H9 (cell line): ENCODE data around the gene IL17F. TPM values are rescaled to one million over a fixed set of nuclear protein-coding genes. Genes with fewer than 3 reads are reported as not detected.

Source experiments
- DNase-seq: peaks from one replicate; pipeline ENCODE4 v3.0.0-alpha.2; 2017
- H2AFZ ChIP-seq: one replicate; pipeline ENCODE4 v1.6.1; 2013; ENCODE audit warnings: mild to moderate bottlenecking, low read length, control low read depth, moderate library complexity
- H2AK5ac ChIP-seq: 2 replicates; pipeline ENCODE4 v1.6.1; 2013; ENCODE audit warnings: low read length, control low read depth, mixed read lengths; ENCODE audit not compliant: insufficient read length
- H2BK120ac ChIP-seq: one replicate; pipeline ENCODE4 v1.6.1; 2013; ENCODE audit warnings: low read depth, mild to moderate bottlenecking, low read length, control low read depth, inconsistent platforms; ENCODE audit not compliant: poor library complexity, severe bottlenecking
- H2BK12ac ChIP-seq: 2 replicates; pipeline ENCODE4 v1.6.1; 2013; ENCODE audit warnings: low read length, control low read depth, mixed read lengths, low read depth; ENCODE audit not compliant: insufficient read length
- H2BK15ac ChIP-seq: 2 replicates; pipeline ENCODE4 v1.6.1; 2013; ENCODE audit warnings: low read depth, low read length, control low read depth
- H2BK20ac ChIP-seq: one replicate; pipeline ENCODE4 v1.6.1; 2013; ENCODE audit warnings: low read depth, mild to moderate bottlenecking, low read length, control low read depth, inconsistent platforms; ENCODE audit not compliant: poor library complexity, severe bottlenecking
- H2BK5ac ChIP-seq: 2 replicates; pipeline ENCODE4 v1.6.1; 2013; ENCODE audit warnings: low read length, control low read depth, mixed read lengths; ENCODE audit not compliant: insufficient read length
- H3K14ac ChIP-seq: 2 replicates; pipeline ENCODE4 v1.6.1; 2013; ENCODE audit warnings: low read length, control low read depth; ENCODE audit not compliant: insufficient read depth
- H3K18ac ChIP-seq: 2 replicates; pipeline ENCODE4 v1.6.1; 2013; ENCODE audit warnings: low read depth, mild to moderate bottlenecking, mixed read lengths, low read length, control low read depth; ENCODE audit not compliant: insufficient read length
- H3K23ac ChIP-seq: 2 replicates; pipeline ENCODE4 v1.6.1; 2013; ENCODE audit warnings: low read length, control low read depth, mixed read lengths, low read depth; ENCODE audit not compliant: insufficient read length
- H3K23me2 ChIP-seq: 2 replicates; pipeline ENCODE4 v1.6.1; 2013; ENCODE audit warnings: low read depth, mild to moderate bottlenecking, mixed read lengths, low read length, control low read depth; ENCODE audit not compliant: insufficient read length, poor library complexity, severe bottlenecking
- H3K27ac ChIP-seq: 2 replicates; pipeline ENCODE4 v1.5.1; 2013; ENCODE audit warnings: low read length, control low read depth, mixed read lengths, low read depth; ENCODE audit not compliant: insufficient read length
- H3K27me3 ChIP-seq: 2 replicates; pipeline ENCODE4 v1.6.1; 2013; ENCODE audit warnings: low read length, control low read depth, inconsistent platforms; ENCODE audit not compliant: insufficient read depth
- H3K4ac ChIP-seq: 2 replicates; pipeline ENCODE4 v1.6.1; 2013; ENCODE audit warnings: low read depth, mild to moderate bottlenecking, control low read depth, inconsistent platforms, low read length, moderate library complexity
- H3K4me1 ChIP-seq: 2 replicates; pipeline ENCODE4 v1.6.1; 2013; ENCODE audit warnings: low read length, control low read depth, inconsistent platforms; ENCODE audit not compliant: insufficient read depth
- H3K4me2 ChIP-seq: 2 replicates; pipeline ENCODE4 v1.6.1; 2013; ENCODE audit warnings: low read length, control low read depth, mixed read lengths; ENCODE audit not compliant: insufficient read length, insufficient read depth
- H3K56ac ChIP-seq: 2 replicates; pipeline ENCODE4 v1.6.1; 2013; ENCODE audit warnings: low read depth, mild to moderate bottlenecking, mixed read lengths, low read length, control low read depth; ENCODE audit not compliant: insufficient read length
- H3K79me1 ChIP-seq: 2 replicates; pipeline ENCODE4 v1.6.1; 2013; ENCODE audit warnings: low read depth, mild to moderate bottlenecking, moderate library complexity, low read length, control low read depth, inconsistent platforms; ENCODE audit not compliant: insufficient read depth, poor library complexity, severe bottlenecking
- H3K79me2 ChIP-seq: 2 replicates; pipeline ENCODE4 v1.6.1; 2013; ENCODE audit warnings: low read length, control low read depth, inconsistent platforms; ENCODE audit not compliant: insufficient read depth
- H3K9ac ChIP-seq: 2 replicates; pipeline ENCODE4 v1.6.1; 2013; ENCODE audit warnings: low read length, control low read depth, mixed read lengths; ENCODE audit not compliant: insufficient read length; ENCODE audit errors: extremely low read depth
- H3K9me3 ChIP-seq: one replicate; pipeline ENCODE4 v1.6.1; 2013; ENCODE audit warnings: low read depth, low read length, inconsistent platforms; ENCODE audit not compliant: control insufficient read depth
- H3T11ph ChIP-seq: one replicate; pipeline ENCODE4 v1.6.1; 2013; ENCODE audit warnings: mild to moderate bottlenecking, low read length, control low read depth, inconsistent platforms
- H4K20me1 ChIP-seq: one replicate; pipeline ENCODE4 v1.6.1; 2013; ENCODE audit not compliant: control insufficient read depth, insufficient read length, insufficient read depth
- H4K5ac ChIP-seq: 2 replicates; pipeline ENCODE4 v1.6.1; 2013; ENCODE audit warnings: low read depth, mild to moderate bottlenecking, mixed read lengths, low read length, control low read depth; ENCODE audit not compliant: insufficient read length
- H4K8ac ChIP-seq: replicated peaks from 2 replicates; pipeline ENCODE4 v1.6.1; 2013; ENCODE audit warnings: low read length, control low read depth, mixed read lengths, low read depth; ENCODE audit not compliant: insufficient read length
- H4K91ac ChIP-seq: 2 replicates; pipeline ENCODE4 v1.6.1; 2013; ENCODE audit warnings: low read depth, mild to moderate bottlenecking, moderate library complexity, mixed read lengths, low read length, control low read depth; ENCODE audit not compliant: insufficient read length
- H3K27ac Mint-ChIP-seq, 3 experiments: 2 replicates in 2 of 3; 3 replicates in 1 of 3; pipeline ENCODE4 v1.8.0; 2020 to 2021; ENCODE audit warnings: mixed read lengths in 3 of 3, mild to moderate bottlenecking in 1 of 3, moderate library complexity in 1 of 3
- H3K27me3 Mint-ChIP-seq: 2 replicates; pipeline ENCODE4 v1.8.0; 2021; ENCODE audit warnings: low read depth, mild to moderate bottlenecking, moderate library complexity, mixed read lengths
- H3K36me3 Mint-ChIP-seq, 3 experiments: 2 replicates in 2 of 3; 3 replicates in 1 of 3; pipeline ENCODE4 v1.8.0; 2020 to 2021; ENCODE audit warnings: low read depth in 3 of 3, mixed read lengths in 3 of 3; ENCODE audit not compliant: insufficient read depth in 1 of 3
- H3K4me1 Mint-ChIP-seq, 2 experiments: 2 replicates each; pipeline ENCODE4 v1.8.0; 2020; ENCODE audit warnings: mixed read lengths in 2 of 2
- H3K4me3 Mint-ChIP-seq, 2 experiments: 2 replicates in 1 of 2; 3 replicates in 1 of 2; pipeline ENCODE4 v1.8.0; 2020 to 2021; ENCODE audit warnings: mild to moderate bottlenecking in 2 of 2, mixed read lengths in 2 of 2, moderate library complexity in 1 of 2
- H3K9me3 Mint-ChIP-seq, 2 experiments: 2 replicates in 1 of 2; 3 replicates in 1 of 2; pipeline ENCODE4 v1.8.0; 2020; ENCODE audit warnings: mild to moderate bottlenecking in 2 of 2, mixed read lengths in 2 of 2, moderate library complexity in 1 of 2
- CTCF ChIP-seq: fragments of 200-600 bp; sonication (generic); conservative IDR thresholded peaks from 3 replicates; pipeline ENCODE4 v1.8.0; 2021; ENCODE audit warnings: antibody characterized with exemption, mild to moderate bottlenecking
- WGBS: extraction: QIAGEN DNeasy Blood & Tissue Kit; methylation state at CpG from one replicate; pipeline ENCODE4 v1.1.7; 2013; ENCODE audit warnings: missing lambda C conversion rate, low lambda C conversion rate, mixed read lengths; ENCODE audit not compliant: insufficient read length; ENCODE audit errors: extremely low coverage; 5-methylcytosine and 5-hydroxymethylcytosine counted together
- total RNA-seq: library from RNA; stranded (reverse); gene quantifications from 2 replicates; pipeline ENCODE4 v1.2.1, GENCODE V29; 2021

Gene IL17F
- total RNA-seq, 1 experiment from 2014 or later: not detected

- Mint-ChIP-seq H3K27me3 (no peaks in the 10 kb centered on the region), H3K27ac (peak overlapping the region in 2 of 3 experiments; percentile 89 to 92; a peak in 5 of 7 replicates), H3K4me1 (peaks cover 9 to 22% of the 10 kb centered on the region in 2 experiments), H3K36me3 (peaks cover 0 to 6% (median 0%) of the 10 kb centered on the region in 3 experiments; a peak in 4 of 7 replicates), H3K4me3 (no peak overlapping the region; a peak in 1 of 5 replicates), H3K9me3 (peaks cover 0 to 5% of the 10 kb centered on the region in 2 experiments; a peak in 1 of 5 replicates)
- Histone ChIP-seq H3K4me1 (no peaks in the 10 kb centered on the region), H3K18ac (no peak overlapping the region), H4K20me1 (no peaks in the 10 kb centered on the region), H3K4ac (no peak overlapping the region), H3K9me3 (no peaks in the 10 kb centered on the region), H2AFZ (no peak overlapping the region), H3K14ac (no peak overlapping the region), H2BK120ac (no peak overlapping the region), H3K56ac (no peak overlapping the region), H3K27ac (no peak overlapping the region), H2BK5ac (no peak overlapping the region), H3K79me1 (no peaks in the 10 kb centered on the region), H2BK20ac (no peak overlapping the region), H4K5ac (no peak overlapping the region), H4K8ac (no peak overlapping the region), H3K9ac (no peak overlapping the region), H2BK15ac (no peak overlapping the region), H3K79me2 (no peaks in the 10 kb centered on the region), H3K23ac (no peak overlapping the region), H3K27me3 (no peaks in the 10 kb centered on the region), H3T11ph (no peak overlapping the region), H3K4me2 (no peak overlapping the region), H4K91ac (no peak overlapping the region), H2BK12ac (peak overlapping the region; percentile 58), H3K23me2 (no peaks in the 10 kb centered on the region), H2AK5ac (peak overlapping the region; percentile 24)
- no CpG with 5 or more reads among the region's 3 CpGs for WGBS
- TF ChIP-seq CTCF: no peak
- no peak for DNase-seq
These were observed 53.9 kb downstream of the IL17F start for GRCh38 chr6:52190409-52190808.
